Keratinocyte (primary cell): ENCODE results near the gene ARIH1.

Source experiments
- CTCF ChIP-seq, 3 experiments: IDR thresholded peaks in 1 of 3; conservative IDR thresholded peaks in 1 of 3; optimal IDR thresholded peaks in 1 of 3; 2 replicates in 2 of 3; 3 replicates in 1 of 3; pipeline versions ENCODE3 to v1.5.1; 2011; ENCODE audit warnings: low read length in 3 of 3, mild to moderate bottlenecking in 3 of 3, moderate library complexity in 2 of 3, control low read depth in 1 of 3, inconsistent platforms in 1 of 3; ENCODE audit not compliant: insufficient read depth in 2 of 3; ENCODE audit errors: extremely low read depth in 1 of 3
- EZH2 ChIP-seq: IDR thresholded peaks from one replicate; pipeline ENCODE4 v1.6.1; 2012; ENCODE audit warnings: inconsistent platforms, mild to moderate bottlenecking, low read length, moderate library complexity

GRCh38 chr15:72456684-72457083, 17.4 kb upstream of the ARIH1 start:
- TF ChIP-seq CTCF (optimal IDR thresholded peaks at IDR 0.05 in 1 of 3, IDR thresholded peaks at IDR 0.05 in 1 of 3, conservative IDR thresholded peaks at IDR 0.05 in 1 of 3; ENCODE audit: extremely low read depth in 1 of 3, insufficient read depth in 2 of 3, low read length in 3 of 3) (no peak), EZH2 (no peak)
